SK-N-MC (cell line): ENCODE data around the gene TXNRD1.

ENCODE experiments used
- EZH2 ChIP-seq: fragments of 200-600 bp; sonication (generic); IDR thresholded peaks from one replicate; pipeline ENCODE4 v1.6.1; 2017; ENCODE audit warnings: antibody characterized with exemption
- FOXP2 ChIP-seq: optimal IDR thresholded peaks from 2 replicates; pipeline ENCODE3; 2011; ENCODE audit warnings: mild to moderate bottlenecking, moderate library complexity; ENCODE audit not compliant: insufficient read depth; ENCODE audit errors: extremely low read length, control extremely low read depth
- POLR2AphosphoS5 ChIP-seq: IDR thresholded peaks from 2 replicates; pipeline ENCODE4 v1.6.1; 2012; ENCODE audit warnings: mild to moderate bottlenecking, low read depth, low read length, borderline replicate concordance

DNA sequence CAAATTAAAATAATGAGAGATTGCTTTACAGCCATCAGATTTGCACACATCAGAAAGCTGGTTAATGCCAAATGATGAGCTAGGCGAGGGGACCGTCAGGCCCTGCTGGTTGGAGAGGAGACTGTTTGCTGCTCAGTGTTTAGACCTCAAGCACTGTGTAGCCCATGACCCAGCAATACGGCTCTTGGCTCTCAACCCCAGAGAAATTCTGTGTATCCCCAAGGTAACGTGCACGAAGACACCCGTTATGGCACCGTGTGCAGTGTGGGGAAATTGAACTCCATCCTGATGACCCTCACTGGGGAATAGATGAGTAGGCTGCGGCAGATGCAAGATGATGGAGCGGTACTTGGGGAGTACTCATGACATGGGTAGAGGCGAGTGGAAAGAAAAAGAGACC lies 143.6 kb downstream of the TXNRD1 start:
- no peak for TF ChIP-seq EZH2
- TF ChIP-seq POLR2AphosphoS5: no peak
- no peak for TF ChIP-seq FOXP2
